ENCODE measurements around the gene VPS13C. TPM values are rescaled to one million over a fixed set of nuclear protein-coding genes. Genes with fewer than 3 reads are reported as not detected.

Gene VPS13C
- total RNA-seq, 4 donors from 2014 or later, result 29.0 to 38.2 (median 36.1) TPM

GRCh38 chr15:62057341-62057980 lies 2.8 kb downstream of the VPS13C start:
- intact Hi-C loops (cut with DNase I; ENCODE audit: low total_unique reads), result no loop called here
- H3K4me3 ChIP-seq (ENCODE audit: low read depth, poor library complexity, severe bottlenecking), result no peak overlapping the region
- WGBS, 2 donors, result 84 to 87% methylated on average over 4 of the region's 4 CpGs
- TF ChIP-seq POLR2A (IDR thresholded peaks at IDR 0.05) (no peak), CTCF (IDR thresholded peaks at IDR 0.05) (no peak)
- no peak for DNase-seq (ENCODE audit: low spot score in 2 of 2)

- 92 to 98% methylated on average over 5 of the region's 5 CpGs for WGBS, 2 donors
- H3K4me3 ChIP-seq (ENCODE audit: low read depth, poor library complexity, severe bottlenecking), result no peak overlapping the region
- TF ChIP-seq POLR2A (IDR thresholded peaks at IDR 0.05), result no peak
- TF ChIP-seq CTCF (IDR thresholded peaks at IDR 0.05), result no peak
- intact Hi-C loops (cut with DNase I; ENCODE audit: low total_unique reads), result no loop called here
- no peak for DNase-seq (ENCODE audit: low spot score in 2 of 2)
Observed at GRCh38 chr15:62054979-62055378, 5.3 kb downstream of the VPS13C start.

GRCh38 chr15:62053439-62054085 lies 6.7 kb downstream of the VPS13C start:
- no peak for DNase-seq (ENCODE audit: low spot score in 2 of 2)
- TF ChIP-seq CTCF (IDR thresholded peaks at IDR 0.05), result no peak
- TF ChIP-seq POLR2A (IDR thresholded peaks at IDR 0.05), result no peak
- intact Hi-C loops (cut with DNase I; ENCODE audit: low total_unique reads), result no loop called here
- no peak overlapping the region for H3K4me3 ChIP-seq (ENCODE audit: low read depth, poor library complexity, severe bottlenecking)
- 78 to 90% methylated on average over 5 of the region's 5 CpGs for WGBS, 2 donors

GRCh38 chr15:62052713-62053112 lies 7.5 kb downstream of the VPS13C start:
- no peak overlapping the region for H3K4me3 ChIP-seq (ENCODE audit: low read depth, poor library complexity, severe bottlenecking)
- WGBS, 2 donors, result 95 to 96% methylated on average over 1 of the region's 1 CpG
- intact Hi-C loops (cut with DNase I; ENCODE audit: low total_unique reads), result no loop called here
- TF ChIP-seq CTCF (IDR thresholded peaks at IDR 0.05) (no peak), POLR2A (IDR thresholded peaks at IDR 0.05) (no peak)
- no peak for DNase-seq (ENCODE audit: low spot score in 2 of 2)

GRCh38 chr15:62051166-62051565 lies 9.1 kb downstream of the VPS13C start:
- WGBS, 2 donors, result 86 to 92% methylated on average over 4 of the region's 4 CpGs
- TF ChIP-seq POLR2A (IDR thresholded peaks at IDR 0.05) (no peak), CTCF (IDR thresholded peaks at IDR 0.05) (no peak)
- H3K4me3 ChIP-seq (ENCODE audit: low read depth, poor library complexity, severe bottlenecking), result no peak overlapping the region
- intact Hi-C loops (cut with DNase I; ENCODE audit: low total_unique reads), result no loop called here
- DNase-seq (ENCODE audit: low spot score in 2 of 2), result no peak
